GM19468 (cell line): ENCODE measurements around the gene KCNMB4.

Experiments
- ATAC-seq: cut with Tn5 transposase; IDR thresholded peaks from one replicate; pipeline ENCODE4 v1.9.1; 2021; ENCODE audit warnings: mild to moderate bottlenecking, moderate library complexity, moderate number of reproducible peaks; ENCODE audit not compliant: unreplicated experiment; ENCODE audit errors: extremely low read depth

KCNMB4 gene

DNA sequence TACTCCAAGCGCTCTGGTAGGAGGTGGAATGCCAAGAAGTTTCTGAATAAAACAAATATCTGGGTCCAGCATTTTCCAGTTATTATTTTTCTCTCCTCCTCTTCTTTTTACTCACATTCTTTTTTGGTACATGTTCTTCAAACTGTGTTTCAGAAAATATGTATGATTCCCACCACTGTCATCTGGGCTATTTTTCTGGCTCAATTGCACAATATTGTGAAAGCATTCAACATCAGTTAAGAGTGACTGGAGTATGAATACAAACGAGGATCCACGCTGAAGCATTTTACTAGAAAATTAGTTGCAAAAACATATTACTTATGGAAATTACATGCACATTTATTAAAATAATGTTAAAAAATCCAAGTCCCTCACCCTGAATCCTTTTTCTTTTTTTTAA lies 61.5 kb downstream of the KCNMB4 start:
- ATAC-seq, result no peak

DNA sequence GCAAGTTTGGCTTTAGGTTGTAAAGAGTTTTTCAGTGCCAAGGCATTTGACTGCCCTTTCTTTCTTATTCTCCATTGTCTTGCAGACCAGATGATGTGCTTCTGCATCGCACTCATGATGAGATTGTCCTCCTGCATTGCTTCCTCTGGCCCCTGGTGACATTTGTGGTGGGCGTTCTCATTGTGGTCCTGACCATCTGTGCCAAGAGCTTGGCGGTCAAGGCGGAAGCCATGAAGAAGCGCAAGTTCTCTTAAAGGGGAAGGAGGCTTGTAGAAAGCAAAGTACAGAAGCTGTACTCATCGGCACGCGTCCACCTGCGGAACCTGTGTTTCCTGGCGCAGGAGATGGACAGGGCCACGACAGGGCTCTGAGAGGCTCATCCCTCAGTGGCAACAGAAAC lies 64.3 kb downstream of the KCNMB4 start:
- no peak for ATAC-seq

DNA sequence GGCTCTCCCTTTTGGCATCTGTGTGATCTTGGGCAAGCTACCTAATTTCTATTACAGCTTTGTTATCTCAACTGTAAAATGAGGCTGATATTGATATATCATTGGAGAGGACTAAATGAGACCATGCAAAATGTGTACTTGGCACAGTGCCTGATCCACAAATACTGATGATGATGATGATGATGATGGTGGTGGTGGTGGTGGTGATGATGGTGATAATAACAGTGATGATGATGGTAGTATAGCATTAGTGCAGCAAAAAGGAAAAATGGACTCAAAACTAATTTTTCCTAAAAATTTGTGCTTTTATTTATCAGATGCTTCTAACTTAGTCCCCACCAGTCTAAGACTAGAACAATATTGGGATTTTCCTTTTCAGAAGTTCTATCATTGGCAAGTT lies 70.7 kb downstream of the KCNMB4 start:
- no peak for ATAC-seq

DNA sequence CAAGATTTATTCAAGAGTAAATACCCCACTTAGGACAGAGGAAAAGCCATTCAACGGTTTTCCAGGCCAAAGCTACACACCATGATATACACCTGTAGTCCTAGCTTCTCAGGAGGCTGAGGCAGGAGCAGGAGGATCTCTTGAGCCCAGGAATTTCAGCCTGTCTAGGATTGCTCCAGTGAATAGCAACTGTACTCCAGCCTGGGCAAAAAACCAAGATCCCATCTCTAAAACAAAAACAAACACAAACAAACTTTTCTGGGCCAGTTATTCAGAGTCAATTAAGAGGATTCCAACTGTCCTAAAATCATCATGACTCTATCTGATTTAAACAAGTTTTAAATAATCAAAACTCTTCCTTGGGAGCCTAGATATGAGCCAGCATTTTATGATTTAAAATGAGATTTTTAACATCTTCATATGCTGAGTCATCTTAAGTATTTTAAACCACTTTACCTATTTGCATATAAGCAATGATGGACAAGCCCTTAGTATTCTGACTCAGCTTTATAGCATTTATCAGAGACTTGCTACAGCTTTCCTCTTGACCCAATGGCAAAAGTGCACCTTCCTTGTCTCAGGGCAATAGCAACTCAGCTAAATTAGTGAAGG lies 77.1 kb downstream of the KCNMB4 start:
- ATAC-seq, result no peak

DNA sequence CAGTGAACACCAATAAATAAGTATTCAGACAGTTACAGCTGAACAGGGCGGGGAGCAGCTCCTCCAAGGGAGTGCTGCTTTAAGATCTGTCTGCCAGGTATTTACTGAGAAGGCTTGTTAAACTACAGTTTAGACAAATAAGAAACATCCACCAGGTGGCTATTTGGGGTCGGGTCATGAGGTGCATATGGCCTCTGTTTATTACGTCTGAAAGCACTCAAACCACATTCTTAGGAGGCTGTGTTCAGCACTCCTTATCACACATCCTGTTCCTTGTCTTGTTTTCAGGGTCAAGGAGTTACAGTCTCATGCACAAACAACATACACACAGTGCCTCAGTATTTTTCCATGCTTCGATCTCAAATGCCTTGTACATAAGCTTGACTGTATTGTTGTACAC lies 78.8 kb downstream of the KCNMB4 start:
- ATAC-seq, result no peak

- ATAC-seq, result no peak
Measured at GRCh38 chr12:70448371-70448770, 82.3 kb downstream of the KCNMB4 start.

GRCh38 chr12:70449074-70449752 lies 83.1 kb downstream of the KCNMB4 start:
- ATAC-seq, result no peak

DNA sequence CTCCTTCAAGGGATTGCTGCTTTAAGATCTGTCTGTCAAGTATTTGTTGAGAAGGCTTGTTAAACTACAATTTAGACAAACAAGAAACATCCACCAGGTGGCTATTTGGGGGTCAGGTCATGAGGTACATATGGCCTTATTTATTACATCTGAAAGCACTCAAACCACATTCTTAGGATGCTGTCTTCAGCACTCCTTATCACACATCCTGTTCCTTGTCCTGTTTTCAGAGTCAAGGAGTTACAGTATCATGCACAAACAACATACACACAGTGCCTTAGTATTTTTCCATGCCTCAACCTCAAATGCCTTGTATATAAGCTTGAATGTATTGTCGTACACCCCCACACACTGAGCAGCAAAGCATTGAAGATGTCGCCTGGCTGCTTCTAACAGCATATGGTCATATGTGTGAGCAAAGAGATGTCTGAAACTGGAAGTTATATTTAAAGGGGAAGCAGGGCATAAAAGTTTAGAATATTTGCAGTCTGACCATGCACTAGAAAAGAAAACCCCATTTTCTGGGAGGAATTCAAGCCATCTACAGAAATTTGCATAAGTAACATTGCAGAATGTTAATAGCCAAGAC lies 83.8 kb downstream of the KCNMB4 start:
- no peak for ATAC-seq

- ATAC-seq, result no peak
Measured at GRCh38 chr12:70451528-70451927, 85.4 kb downstream of the KCNMB4 start.

- ATAC-seq, result no peak
Measured at GRCh38 chr12:70456953-70457352, 90.9 kb downstream of the KCNMB4 start.

- peak; percentile 60 for ATAC-seq
Measured at GRCh38 chr12:70459786-70460185, 93.7 kb downstream of the KCNMB4 start.

- no peak for ATAC-seq
Measured at GRCh38 chr12:70463997-70464396, 97.9 kb downstream of the KCNMB4 start.

GRCh38 chr12:70466753-70467152 lies 100.7 kb downstream of the KCNMB4 start:
- ATAC-seq, result no peak

- no peak for ATAC-seq
Measured at GRCh38 chr12:70467476-70467875, 101.4 kb downstream of the KCNMB4 start.

- ATAC-seq, result no peak
Measured at GRCh38 chr12:70467918-70468733, 102.0 kb downstream of the KCNMB4 start.

DNA sequence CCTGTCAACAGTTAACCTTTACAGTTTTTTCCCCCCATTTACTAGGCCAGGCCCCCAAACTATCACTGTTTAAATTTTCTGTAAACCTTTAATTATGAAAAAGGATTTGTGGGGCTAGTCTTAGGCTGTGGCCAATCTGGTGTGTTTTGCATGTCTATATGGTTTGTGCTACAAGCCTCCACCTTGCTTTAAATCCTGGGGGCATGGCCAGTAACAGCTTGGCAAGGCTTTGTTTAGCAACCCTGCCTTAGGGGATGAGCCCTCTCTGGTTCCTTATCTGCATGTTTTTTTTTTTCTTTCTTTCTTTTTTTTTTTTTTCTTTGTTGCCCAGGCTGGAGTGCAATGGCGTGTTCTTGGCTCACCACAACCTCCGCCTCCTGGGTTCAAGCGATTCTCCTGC lies 102.7 kb downstream of the KCNMB4 start:
- no peak for ATAC-seq

- no peak for ATAC-seq
Measured at GRCh38 chr12:70469221-70469820, 103.2 kb downstream of the KCNMB4 start.

GRCh38 chr12:70482764-70483163 lies 116.7 kb downstream of the KCNMB4 start:
- no peak for ATAC-seq
